ENCODE measurements around the gene TAF3.

The TAF3 gene

GRCh38 chr10:7832060-7832459, 13.8 kb downstream of the TAF3 start:
- no peak for FAIRE-seq

GRCh38 chr10:7833210-7833609, 14.9 kb downstream of the TAF3 start:
- FAIRE-seq (no peak), DNase-seq (ENCODE audit: insufficient read length, low spot score) (no peak)
- TF ChIP-seq CTCF (IDR thresholded peaks at IDR 0.05; ENCODE audit: insufficient read depth, missing control alignments) = no peak

More at GRCh38 chr10:7832060-7832459, 13.8 kb downstream of the TAF3 start:
- no peak for TF ChIP-seq CTCF (IDR thresholded peaks at IDR 0.05; ENCODE audit: insufficient read depth, missing control alignments)
- no peak for DNase-seq (ENCODE audit: insufficient read length, low spot score)

GRCh38 chr10:7834262-7834661, 16.0 kb downstream of the TAF3 start:
- FAIRE-seq (no peak), DNase-seq (ENCODE audit: insufficient read length, low spot score) (no peak)
- no peak for TF ChIP-seq CTCF (IDR thresholded peaks at IDR 0.05; ENCODE audit: insufficient read depth, missing control alignments)

GRCh38 chr10:7836571-7836970, 18.3 kb downstream of the TAF3 start:
- no peak for TF ChIP-seq CTCF (IDR thresholded peaks at IDR 0.05; ENCODE audit: insufficient read depth, missing control alignments)
- no peak for DNase-seq (ENCODE audit: insufficient read length, low spot score)
- FAIRE-seq = no peak

- DNase-seq (ENCODE audit: insufficient read length, low spot score) = no peak
- no peak for TF ChIP-seq CTCF (IDR thresholded peaks at IDR 0.05; ENCODE audit: insufficient read depth, missing control alignments)
- FAIRE-seq = no peak
Observed at GRCh38 chr10:7846591-7846990, 28.3 kb downstream of the TAF3 start.

GRCh38 chr10:7853226-7853842, 35.0 kb downstream of the TAF3 start:
- DNase-seq (ENCODE audit: insufficient read length, low spot score) (no peak), FAIRE-seq (no peak)
- no peak for TF ChIP-seq CTCF (IDR thresholded peaks at IDR 0.05; ENCODE audit: insufficient read depth, missing control alignments)

- TF ChIP-seq CTCF (IDR thresholded peaks at IDR 0.05; ENCODE audit: insufficient read depth, missing control alignments) = no peak
- DNase-seq (ENCODE audit: insufficient read length, low spot score) = no peak
- no peak for FAIRE-seq
Observed at GRCh38 chr10:7853890-7854289, 35.6 kb downstream of the TAF3 start.

All from D721Med (cell line).